Head of caudate nucleus (tissue), 42 donors: ENCODE data around the gene ARL4D.
"Not testable (repeated sequence)": the region's sequence is repeated elsewhere in the genome, so short reads cannot be mapped to it uniquely, and the experiment has no call there.

Experiments used
- DNase-seq, 42 donors: peaks; one replicate each; pipeline versions ENCODE4 v3.0.0 to v3.0.0-alpha.2; 2020 to 2021; ENCODE audit warnings: mixed read lengths in 7 of 42
- intact Hi-C: fragments of 100-400 bp; cut with DNase I; formaldehyde crosslinking; loops from one replicate; pipeline ENCODE4 v1.15.0; 2022

The ARL4D gene

DNA sequence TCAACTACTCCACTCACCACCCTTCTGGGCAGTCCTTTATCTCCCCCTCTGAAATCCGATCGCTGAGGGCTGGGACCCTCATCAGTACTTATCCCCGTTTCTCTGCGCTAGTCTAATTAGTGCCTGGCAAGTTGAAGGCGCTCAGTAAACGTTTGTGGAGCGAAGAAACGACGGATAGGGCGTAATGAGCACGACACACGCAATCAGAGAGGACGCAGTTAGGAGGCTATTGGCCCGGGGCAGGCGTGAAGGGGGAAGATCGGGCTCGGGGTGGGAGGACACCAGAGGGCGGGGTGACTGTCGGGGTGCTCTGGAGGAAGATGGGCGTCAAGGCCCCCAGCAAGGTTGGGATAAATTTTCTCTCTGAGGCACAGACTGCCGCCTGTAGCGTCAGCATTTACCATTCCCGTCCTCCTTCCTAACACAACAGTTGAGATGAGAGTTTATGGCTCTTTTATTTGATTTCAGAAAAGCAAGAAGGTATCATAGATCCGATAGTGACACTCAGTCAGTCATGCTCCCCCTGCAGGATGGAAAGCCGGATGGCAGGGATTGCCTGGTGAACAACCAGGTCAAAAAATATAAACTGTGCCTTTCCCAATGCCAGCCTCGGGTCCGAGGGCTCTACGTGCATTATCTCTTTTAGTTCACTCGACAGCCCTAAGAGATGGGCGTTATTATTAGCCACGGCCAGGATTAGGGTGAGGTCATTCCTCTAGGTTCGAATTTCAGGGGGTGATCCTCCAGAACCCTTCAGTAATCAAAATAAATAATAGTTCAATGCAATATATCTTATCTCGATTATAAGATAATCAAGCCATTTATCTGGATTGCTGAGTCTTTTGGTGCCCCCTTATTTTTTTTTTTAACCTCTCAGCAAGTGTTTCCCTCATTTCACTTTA lies 9.5 kb upstream of the ARL4D start:
- peak; percentile 65 to 92 (median 83) for DNase-seq
- intact Hi-C loops: no loop called here

GRCh38 chr17:43392397-43392796 lies 6.4 kb upstream of the ARL4D start:
- intact Hi-C loops: no loop called here
- DNase-seq: no peak

GRCh38 chr17:43393944-43394482 lies 4.8 kb upstream of the ARL4D start:
- DNase-seq: peak; percentile 72 to 99 (median 95)
- intact Hi-C loops: loop anchor here (1.0 kb wide), 1 partner anchor 89 kb away; the partner anchor contains the start of gene DHX8

- DNase-seq: not testable (repeated sequence)
- intact Hi-C loops: loop anchor here (1.0 kb wide), 1 partner anchor 89 kb away; the partner anchor contains the start of gene DHX8
These were observed 4.1 kb upstream of the ARL4D start for GRCh38 chr17:43394696-43395095.

DNA sequence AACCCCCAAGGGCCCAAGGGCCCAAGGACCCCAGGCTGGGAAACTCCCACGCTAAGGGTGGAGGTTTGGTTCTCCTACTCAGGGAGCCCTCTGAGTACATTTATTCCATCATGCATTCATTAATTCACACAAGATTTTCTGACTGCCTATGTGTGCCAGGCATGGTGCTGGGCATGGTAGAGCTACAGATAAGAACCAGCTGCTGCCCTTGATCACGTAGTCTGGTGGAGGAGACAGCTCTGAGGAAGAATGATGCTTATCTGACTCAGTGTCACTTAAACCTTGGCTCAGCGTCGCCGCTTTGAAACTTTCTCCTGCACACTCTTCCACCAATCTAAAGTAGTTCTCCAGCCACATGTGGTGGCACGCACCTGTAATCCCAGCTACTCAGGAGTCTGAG lies 3.6 kb upstream of the ARL4D start:
- intact Hi-C loops: no loop called here
- no peak for DNase-seq

DNA sequence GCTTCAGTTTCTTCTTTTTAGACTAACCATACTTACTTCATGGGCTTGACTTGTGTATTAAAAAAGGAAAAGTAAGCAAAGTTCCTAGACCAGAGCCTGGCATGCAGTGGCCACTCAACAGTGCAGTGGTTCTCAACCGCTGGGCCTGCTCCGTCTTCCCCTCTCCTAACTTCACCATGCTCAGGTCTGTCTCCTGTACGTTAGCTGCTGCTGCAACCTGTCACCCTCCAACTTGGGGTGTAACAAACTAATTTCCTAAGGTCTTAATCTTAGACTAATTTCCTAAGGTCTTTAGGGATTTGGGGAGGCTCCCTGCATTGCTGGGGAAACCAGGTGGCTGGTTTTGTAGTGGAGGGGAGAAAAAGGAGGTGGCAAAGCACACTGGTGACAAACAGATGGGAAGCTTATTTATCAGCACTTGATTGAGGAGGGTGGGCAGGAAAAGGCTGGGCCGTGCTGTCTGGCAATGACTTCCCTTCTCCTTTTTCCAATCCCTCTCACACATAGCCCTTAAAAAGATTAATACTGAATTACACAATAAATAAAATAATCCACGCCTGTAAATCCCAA lies 2.2 kb upstream of the ARL4D start:
- intact Hi-C loops: no loop called here
- DNase-seq: no peak

- intact Hi-C loops: no loop called here
- DNase-seq: no peak
These were observed 1.1 kb downstream of the ARL4D start for GRCh38 chr17:43399839-43400328.

DNA sequence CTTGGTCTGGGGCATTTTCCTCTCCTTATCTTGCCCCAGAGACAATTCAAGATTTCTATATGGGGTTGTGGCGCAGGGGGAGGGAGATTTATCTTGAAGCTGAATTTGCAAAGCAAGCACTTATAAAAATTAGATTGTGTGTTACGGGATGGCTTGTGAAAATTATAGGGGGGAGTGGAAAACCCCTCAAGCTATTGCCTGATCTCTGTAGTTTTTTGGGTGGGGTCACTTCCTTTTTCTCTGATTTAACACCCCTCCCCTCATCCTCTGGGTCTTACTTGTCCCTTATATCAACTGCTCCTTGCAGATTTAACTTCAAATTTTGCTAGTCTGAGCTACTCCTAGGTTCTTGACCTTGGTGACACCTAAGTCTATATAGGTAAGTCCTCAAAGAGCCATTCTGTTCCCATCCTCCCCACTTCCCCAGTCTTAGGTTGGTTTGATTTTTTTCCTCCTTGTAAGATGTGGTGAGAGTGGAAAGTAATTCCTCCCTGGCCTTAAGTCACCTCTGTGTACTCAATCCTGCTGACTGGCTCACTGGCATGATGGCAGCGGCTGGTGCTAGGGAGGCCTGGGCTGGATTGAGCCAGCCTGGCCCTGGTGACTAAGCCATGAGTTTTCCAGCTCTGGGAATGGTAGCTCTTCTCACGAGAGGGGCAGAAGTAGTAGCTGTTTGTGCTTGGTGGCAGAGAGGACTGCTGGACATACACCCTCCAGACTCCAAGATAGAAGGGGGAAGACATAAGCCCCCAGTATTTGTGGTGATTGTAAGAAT lies 2.3 kb downstream of the ARL4D start:
- DNase-seq: peak in 2 of 42 donors; percentile 33 to 63
- intact Hi-C loops: no loop called here

GRCh38 chr17:43402078-43402477 lies 3.3 kb downstream of the ARL4D start:
- intact Hi-C loops: no loop called here
- peak in 7 of 42 donors; percentile 26 to 58 (median 35) for DNase-seq

DNA sequence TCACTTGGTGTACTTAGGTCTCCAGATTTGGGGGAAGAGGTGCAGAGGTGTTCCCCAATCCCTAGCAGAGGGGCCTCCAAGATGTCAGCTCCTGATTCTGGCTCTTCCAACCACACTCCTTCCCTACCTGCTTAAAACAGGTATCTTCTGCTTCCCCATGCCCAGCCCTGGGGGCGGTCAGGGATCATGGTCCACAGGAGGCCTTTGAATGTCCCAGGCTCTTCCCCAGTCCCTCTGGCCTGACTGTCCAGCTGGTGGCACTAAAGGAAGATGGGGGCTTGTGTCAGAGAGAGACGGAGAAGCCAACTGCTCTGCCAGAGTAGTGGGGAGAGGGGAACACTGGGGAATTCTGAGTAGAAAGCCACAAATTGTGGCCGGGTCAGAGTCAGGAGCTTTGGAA lies 3.8 kb downstream of the ARL4D start:
- intact Hi-C loops: no loop called here
- DNase-seq: no peak

GRCh38 chr17:43403846-43404245 lies 5.1 kb downstream of the ARL4D start:
- intact Hi-C loops: no loop called here
- no peak for DNase-seq

DNA sequence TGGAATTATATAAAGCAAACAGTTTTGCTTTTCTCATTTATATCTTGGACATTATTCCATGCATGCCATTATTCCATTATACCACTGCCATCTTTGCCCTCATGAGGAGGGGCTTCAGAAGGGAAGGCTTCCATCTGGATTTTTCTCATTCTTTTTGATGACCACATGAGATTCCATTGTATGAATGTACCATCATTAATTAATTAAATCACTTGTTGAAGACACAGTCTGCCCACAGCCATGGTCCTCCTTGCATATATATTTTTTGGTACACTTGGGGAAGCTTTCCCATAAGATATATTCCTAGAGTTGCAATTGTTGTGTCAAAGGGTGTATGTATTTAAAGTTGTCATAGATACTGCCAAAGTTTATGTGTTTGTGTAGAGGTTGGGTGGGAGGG lies 7.1 kb downstream of the ARL4D start:
- no peak for DNase-seq
- intact Hi-C loops: no loop called here

DNA sequence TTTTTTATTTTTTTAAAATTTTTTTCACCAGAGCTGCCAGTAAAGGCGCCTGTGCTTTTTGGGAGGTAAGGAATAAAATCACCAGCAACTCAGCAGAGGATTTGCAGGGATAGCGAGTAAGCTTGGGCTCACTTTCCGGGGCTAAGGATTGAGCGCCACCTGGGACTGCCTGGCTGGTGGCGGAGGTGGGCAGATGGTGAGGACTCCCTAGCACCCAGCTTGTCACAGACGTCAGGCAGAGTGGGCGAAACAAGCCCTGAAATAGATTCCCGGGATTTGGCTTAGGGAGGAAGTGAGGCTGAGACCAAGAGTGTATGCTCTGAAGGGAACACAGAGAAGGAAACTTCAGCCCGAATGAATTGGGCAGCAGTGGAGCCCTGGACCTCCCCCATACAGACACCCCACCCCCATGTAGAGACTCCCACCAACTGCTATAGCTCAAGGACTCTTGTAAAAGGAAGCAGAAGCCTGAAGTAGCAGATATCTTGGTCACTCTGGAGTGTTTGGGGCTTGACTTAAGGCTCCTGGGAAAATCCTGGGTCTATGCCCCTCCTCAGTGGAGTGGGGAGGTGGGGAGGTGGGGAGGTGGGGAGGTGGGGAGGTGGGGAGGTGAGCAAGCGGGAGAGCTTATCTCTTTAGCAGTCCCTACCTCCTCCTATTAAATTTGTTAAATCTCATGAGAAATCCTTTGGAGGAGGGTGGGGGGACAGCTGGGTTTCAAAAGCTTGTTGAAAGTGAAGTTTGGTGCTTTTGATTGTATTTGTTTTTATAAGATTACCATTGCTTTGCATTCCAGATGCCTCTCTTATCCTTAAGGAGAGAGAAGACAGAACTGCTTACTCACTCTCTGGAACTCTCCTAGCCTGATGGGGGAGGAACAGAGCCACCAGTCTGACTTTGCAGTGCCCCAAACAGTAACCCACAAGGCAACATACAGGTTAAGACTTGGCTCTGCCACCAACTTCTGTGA lies 8.2 kb downstream of the ARL4D start:
- peak in 40 of 42 donors; percentile 28 to 91 (median 66) for DNase-seq
- intact Hi-C loops: no loop called here

DNA sequence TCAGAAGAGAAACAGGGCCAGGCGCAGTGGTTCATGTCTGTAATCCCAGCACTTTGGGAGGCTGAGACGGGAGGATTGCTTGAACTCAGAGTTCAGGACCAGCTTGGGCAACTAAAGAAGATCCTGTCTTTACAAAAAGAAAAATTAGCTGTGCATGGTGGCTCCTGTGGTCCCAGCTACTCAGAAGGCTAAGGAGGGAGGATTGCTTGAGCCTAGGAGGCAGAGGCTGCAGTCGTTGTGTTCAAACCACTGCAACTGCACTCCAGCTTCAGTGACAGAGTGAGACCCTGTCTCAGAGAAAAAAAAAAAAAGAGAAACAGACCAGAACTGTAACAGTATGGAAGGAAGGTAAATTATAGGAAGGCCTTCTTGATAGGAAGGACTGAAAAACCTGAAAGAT lies 10.3 kb downstream of the ARL4D start:
- intact Hi-C loops: no loop called here
- no peak for DNase-seq

- DNase-seq: no peak
- intact Hi-C loops: no loop called here
These were observed 12.0 kb downstream of the ARL4D start for GRCh38 chr17:43410557-43411368.

DNA sequence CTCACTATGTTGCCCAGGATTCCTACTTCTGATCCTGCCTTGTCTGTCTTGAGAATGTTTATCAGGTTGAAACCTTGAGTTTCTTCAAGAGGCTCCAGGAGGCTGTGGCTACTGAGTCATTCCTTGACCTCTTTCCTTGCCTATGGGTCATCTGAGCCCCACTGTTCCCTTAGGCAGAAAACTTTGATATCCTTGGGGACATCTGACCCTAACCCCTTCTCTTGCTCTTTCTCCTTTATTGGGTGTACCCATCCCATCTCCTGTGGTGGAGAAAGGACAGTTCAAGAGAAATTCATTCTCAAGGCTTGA lies 12.5 kb downstream of the ARL4D start:
- DNase-seq: no peak
- intact Hi-C loops: no loop called here

DNA sequence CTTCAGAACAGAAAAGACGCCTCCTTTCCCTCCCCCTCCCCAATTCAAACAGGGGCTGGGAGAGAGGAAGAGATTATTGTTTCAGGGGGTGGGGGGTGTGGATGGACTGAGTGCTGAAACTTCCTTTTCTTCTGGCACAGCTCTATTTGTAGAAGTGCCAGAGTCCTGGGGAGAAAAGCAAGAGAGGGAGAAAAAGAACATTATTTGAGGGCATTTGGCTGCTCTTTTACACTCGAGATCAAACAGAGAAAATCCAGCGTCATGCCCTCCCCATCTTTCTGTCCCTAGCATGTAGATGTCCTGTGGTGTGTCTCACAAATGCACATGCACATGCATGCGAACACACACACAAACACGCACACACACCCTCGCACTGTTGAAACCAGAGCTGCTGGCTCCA lies 13.0 kb downstream of the ARL4D start:
- no peak for DNase-seq
- intact Hi-C loops: no loop called here

GRCh38 chr17:43412166-43412565 lies 13.4 kb downstream of the ARL4D start:
- no peak for DNase-seq
- intact Hi-C loops: no loop called here
